Measurements from ENCODE around the gene PIP5KL1.

DNA sequence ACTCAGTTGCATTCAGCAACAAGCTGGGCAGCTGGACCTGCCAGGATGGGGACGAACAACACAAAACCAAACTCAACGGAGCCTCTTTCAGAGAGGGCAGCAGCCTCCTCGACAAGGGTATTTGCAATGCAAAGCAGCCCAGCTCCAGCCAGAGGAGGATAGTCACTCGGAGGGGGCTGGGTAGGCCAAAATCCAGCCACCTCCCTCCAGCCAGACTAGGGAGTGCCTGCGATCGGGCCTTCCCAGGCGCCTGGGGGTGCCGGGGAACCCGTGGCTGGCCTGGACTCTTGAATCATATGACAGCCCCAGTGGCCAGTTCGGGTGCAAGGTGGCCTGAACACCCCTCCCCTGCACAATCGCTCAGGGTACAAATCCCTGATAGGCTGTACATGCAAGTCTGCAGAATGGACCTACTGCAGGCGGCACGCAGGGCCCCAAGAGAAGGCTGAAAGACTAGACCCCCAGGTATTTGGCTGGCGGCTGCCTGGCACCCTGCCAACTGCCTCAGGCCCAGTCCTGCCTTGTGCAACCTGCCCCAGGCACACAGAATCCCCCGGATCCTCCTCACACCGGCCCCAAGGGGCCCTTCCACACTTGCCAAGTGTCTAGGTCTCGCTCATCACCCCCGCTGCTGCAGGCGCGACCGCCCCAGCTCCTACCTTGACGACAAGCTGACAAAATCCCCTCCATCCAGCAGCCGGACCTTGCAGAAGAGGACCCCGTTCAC is 48.9 kb upstream of the PIP5KL1 start:
- TF ChIP-seq MXI1 (IDR thresholded peaks at IDR 0.05; ENCODE audit: borderline replicate concordance, low read depth, low read length), result no peak; the same call in 1 of the 2 replicates
- TF ChIP-seq NFE2L2 (IDR thresholded peaks at IDR 0.05; ENCODE audit: low read depth, low read length), result no peak
- TF ChIP-seq, protein P1, sequence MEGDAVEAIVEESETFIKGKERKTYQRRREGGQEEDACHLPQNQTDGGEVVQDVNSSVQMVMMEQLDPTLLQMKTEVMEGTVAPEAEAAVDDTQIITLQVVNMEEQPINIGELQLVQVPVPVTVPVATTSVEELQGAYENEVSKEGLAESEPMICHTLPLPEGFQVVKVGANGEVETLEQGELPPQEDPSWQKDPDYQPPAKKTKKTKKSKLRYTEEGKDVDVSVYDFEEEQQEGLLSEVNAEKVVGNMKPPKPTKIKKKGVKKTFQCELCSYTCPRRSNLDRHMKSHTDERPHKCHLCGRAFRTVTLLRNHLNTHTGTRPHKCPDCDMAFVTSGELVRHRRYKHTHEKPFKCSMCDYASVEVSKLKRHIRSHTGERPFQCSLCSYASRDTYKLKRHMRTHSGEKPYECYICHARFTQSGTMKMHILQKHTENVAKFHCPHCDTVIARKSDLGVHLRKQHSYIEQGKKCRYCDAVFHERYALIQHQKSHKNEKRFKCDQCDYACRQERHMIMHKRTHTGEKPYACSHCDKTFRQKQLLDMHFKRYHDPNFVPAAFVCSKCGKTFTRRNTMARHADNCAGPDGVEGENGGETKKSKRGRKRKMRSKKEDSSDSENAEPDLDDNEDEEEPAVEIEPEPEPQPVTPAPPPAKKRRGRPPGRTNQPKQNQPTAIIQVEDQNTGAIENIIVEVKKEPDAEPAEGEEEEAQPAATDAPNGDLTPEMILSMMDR (conservative IDR thresholded peaks at IDR 0.05; ENCODE audit: low read depth, low read length), result no peak
- TF ChIP-seq POLR2A (IDR thresholded peaks at IDR 0.05; ENCODE audit: low read depth, low read length), result no peak
- TF ChIP-seq BHLHE40 (IDR thresholded peaks at IDR 0.05; ENCODE audit: low read depth, low read length), result no peak
- no peak for TF ChIP-seq RAD21 (IDR thresholded peaks at IDR 0.05; ENCODE audit: low read length)
- no peak for TF ChIP-seq CHD1 (IDR thresholded peaks at IDR 0.05; ENCODE audit: low read depth, low read length)
- no peak for TF ChIP-seq USF2 (IDR thresholded peaks at IDR 0.05; ENCODE audit: low read depth, low read length)
- TF ChIP-seq FOS (IDR thresholded peaks at IDR 0.05; ENCODE audit: low read depth, low read length), result no peak
- no peak for TF ChIP-seq RFX5 (IDR thresholded peaks at IDR 0.05; ENCODE audit: low read depth, low read length)
- TF ChIP-seq MAZ (IDR thresholded peaks at IDR 0.05; ENCODE audit: borderline replicate concordance, low read depth, low read length), result no peak
- TF ChIP-seq ELK1 (IDR thresholded peaks at IDR 0.05; ENCODE audit: borderline replicate concordance, low read depth, low read length), result no peak

All from IMR-90 (cell line).